Measurements from ENCODE around the gene AUNIP. TPM values are rescaled to one million over a fixed set of nuclear protein-coding genes. Genes with fewer than 3 reads are reported as not detected.

The AUNIP gene
- total and polyA plus RNA-seq, 2 experiments from 2014 or later = 2.2 to 2.3 TPM

GRCh38 chr1:25885602-25886001, 26.3 kb upstream of the AUNIP start:
- 71 to 72% methylated on average over 1 of the region's 1 CpG for WGBS, 2 experiments (ENCODE audit: low coverage in 1 of 2, low lambda C conversion rate in 2 of 2, missing lambda C conversion rate in 2 of 2)
- Histone ChIP-seq H3K4me2 (ENCODE audit: unreplicated experiment) (no peak overlapping the region), H3F3A (ENCODE audit: insufficient read depth) (no peaks in the 10 kb centered on the region), H4K20me1 (ENCODE audit: insufficient read depth) (no peaks in the 10 kb centered on the region), H3K9me3 (ENCODE audit: low read depth) (no peaks in the 10 kb centered on the region), H2AFZ (no peak overlapping the region), H3K9me2 (ENCODE audit: insufficient read depth) (no peaks in the 10 kb centered on the region), H3K4me3 (no peak overlapping the region), H3K27ac (no peak overlapping the region), H3K9ac (no peak overlapping the region), H3K27me3 (replicated peaks; ENCODE audit: insufficient read depth) (no peaks in the 10 kb centered on the region), H3K79me2 (ENCODE audit: insufficient read depth) (0 out of 2 replicates have a peak, but pooled peaks cover under 1% of the 10 kb centered on the region), H3K36me3 (ENCODE audit: low read depth) (no peaks in the 10 kb centered on the region), H3K4me1 (ENCODE audit: insufficient read depth) (peaks cover 3% of the 10 kb centered on the region)
- no peak for TF ChIP-seq EZH2 (IDR thresholded peaks at IDR 0.05; ENCODE audit: insufficient read depth, poor library complexity, severe bottlenecking)
- in situ Hi-C loops (cut with MboI) = no loop called here
- DNase-seq = no peak

GRCh38 chr1:25881266-25881665, 22.0 kb upstream of the AUNIP start:
- TF ChIP-seq EZH2phosphoT487 (IDR thresholded peaks at IDR 0.05; ENCODE audit: insufficient read depth, low read depth) = no peak
- TF ChIP-seq EZH2 (IDR thresholded peaks at IDR 0.05; ENCODE audit: insufficient read depth, poor library complexity, severe bottlenecking) = no peak
- no peak for DNase-seq
- in situ Hi-C loops (cut with MboI) = no loop called here
- Histone ChIP-seq H3K36me3 (ENCODE audit: low read depth) (no peaks in the 10 kb centered on the region), H3K9ac (no peak overlapping the region), H3K79me2 (ENCODE audit: insufficient read depth) (no peaks in the 10 kb centered on the region), H3K9me3 (ENCODE audit: low read depth) (no peaks in the 10 kb centered on the region), H3K27me3 (replicated peaks; ENCODE audit: insufficient read depth) (no peaks in the 10 kb centered on the region), H3F3A (ENCODE audit: insufficient read depth) (peaks cover 9% of the 10 kb centered on the region), H3K4me2 (ENCODE audit: unreplicated experiment) (no peak overlapping the region), H3K9me2 (ENCODE audit: insufficient read depth) (no peaks in the 10 kb centered on the region), H3K4me3 (no peak overlapping the region), H3K4me1 (ENCODE audit: insufficient read depth) (no peaks in the 10 kb centered on the region), H2AFZ (no peak overlapping the region), H3K27ac (no peak overlapping the region), H4K20me1 (ENCODE audit: insufficient read depth) (no peaks in the 10 kb centered on the region)
- 88 to 91% methylated on average over 11 of the region's 11 CpGs for WGBS, 2 experiments (ENCODE audit: low coverage in 1 of 2, low lambda C conversion rate in 2 of 2, missing lambda C conversion rate in 2 of 2)

- in situ Hi-C loops (cut with MboI) = no loop called here
- Histone ChIP-seq H3K4me1 (ENCODE audit: insufficient read depth) (no peaks in the 10 kb centered on the region), H3K27me3 (replicated peaks; ENCODE audit: insufficient read depth) (no peaks in the 10 kb centered on the region), H3F3A (ENCODE audit: insufficient read depth) (peaks cover 9% of the 10 kb centered on the region), H3K4me3 (no peak overlapping the region), H3K9me3 (ENCODE audit: low read depth) (no peaks in the 10 kb centered on the region), H2AFZ (no peak overlapping the region), H4K20me1 (ENCODE audit: insufficient read depth) (no peaks in the 10 kb centered on the region), H3K9me2 (ENCODE audit: insufficient read depth) (no peaks in the 10 kb centered on the region), H3K4me2 (ENCODE audit: unreplicated experiment) (no peak overlapping the region), H3K36me3 (ENCODE audit: low read depth) (no peaks in the 10 kb centered on the region), H3K79me2 (ENCODE audit: insufficient read depth) (no peaks in the 10 kb centered on the region), H3K27ac (no peak overlapping the region), H3K9ac (no peak overlapping the region)
- TF ChIP-seq EZH2 (IDR thresholded peaks at IDR 0.05; ENCODE audit: insufficient read depth, poor library complexity, severe bottlenecking) (no peak), EZH2phosphoT487 (IDR thresholded peaks at IDR 0.05; ENCODE audit: insufficient read depth, low read depth) (no peak)
- 80 to 86% methylated on average over 5 of the region's 5 CpGs for WGBS, 2 experiments (ENCODE audit: low coverage in 1 of 2, low lambda C conversion rate in 2 of 2, missing lambda C conversion rate in 2 of 2)
- DNase-seq = no peak
Measured at GRCh38 chr1:25880518-25880917, 21.3 kb upstream of the AUNIP start.

GRCh38 chr1:25879675-25880074, 20.4 kb upstream of the AUNIP start:
- Histone ChIP-seq H3F3A (ENCODE audit: insufficient read depth) (peaks cover 9% of the 10 kb centered on the region), H3K9me3 (ENCODE audit: low read depth) (no peaks in the 10 kb centered on the region), H3K27me3 (replicated peaks; ENCODE audit: insufficient read depth) (no peaks in the 10 kb centered on the region), H2AFZ (no peak overlapping the region), H3K79me2 (ENCODE audit: insufficient read depth) (peaks cover 2% of the 10 kb centered on the region), H3K4me1 (ENCODE audit: insufficient read depth) (no peaks in the 10 kb centered on the region), H4K20me1 (ENCODE audit: insufficient read depth) (no peaks in the 10 kb centered on the region), H3K27ac (no peak overlapping the region), H3K9ac (no peak overlapping the region), H3K4me2 (ENCODE audit: unreplicated experiment) (no peak overlapping the region), H3K9me2 (ENCODE audit: insufficient read depth) (no peaks in the 10 kb centered on the region), H3K4me3 (no peak overlapping the region), H3K36me3 (ENCODE audit: low read depth) (no peaks in the 10 kb centered on the region)
- DNase-seq = no peak
- in situ Hi-C loops (cut with MboI) = no loop called here
- no peak for TF ChIP-seq EZH2phosphoT487 (IDR thresholded peaks at IDR 0.05; ENCODE audit: insufficient read depth, low read depth)
- TF ChIP-seq EZH2 (IDR thresholded peaks at IDR 0.05; ENCODE audit: insufficient read depth, poor library complexity, severe bottlenecking) = no peak
- WGBS, 2 experiments (ENCODE audit: low coverage in 1 of 2, low lambda C conversion rate in 2 of 2, missing lambda C conversion rate in 2 of 2) = 69 to 71% methylated on average over 2 of the region's 2 CpGs

GRCh38 chr1:25878690-25879089, 19.4 kb upstream of the AUNIP start:
- DNase-seq = no peak
- Histone ChIP-seq H3K9me2 (ENCODE audit: insufficient read depth) (no peaks in the 10 kb centered on the region), H3K79me2 (ENCODE audit: insufficient read depth) (peaks cover 12% of the 10 kb centered on the region), H3K4me1 (ENCODE audit: insufficient read depth) (peaks cover 4% of the 10 kb centered on the region; the same call in 1 of the 2 replicates), H3K9ac (no peak overlapping the region), H3F3A (ENCODE audit: insufficient read depth) (peaks cover 9% of the 10 kb centered on the region), H3K27ac (no peak overlapping the region), H3K27me3 (replicated peaks; ENCODE audit: insufficient read depth) (no peaks in the 10 kb centered on the region), H3K9me3 (ENCODE audit: low read depth) (no peaks in the 10 kb centered on the region), H3K36me3 (ENCODE audit: low read depth) (no peaks in the 10 kb centered on the region), H3K4me2 (ENCODE audit: unreplicated experiment) (no peak overlapping the region), H2AFZ (no peak overlapping the region), H4K20me1 (ENCODE audit: insufficient read depth) (no peaks in the 10 kb centered on the region), H3K4me3 (no peak overlapping the region)
- no peak for TF ChIP-seq EZH2phosphoT487 (IDR thresholded peaks at IDR 0.05; ENCODE audit: insufficient read depth, low read depth)
- no peak for TF ChIP-seq EZH2 (IDR thresholded peaks at IDR 0.05; ENCODE audit: insufficient read depth, poor library complexity, severe bottlenecking)
- WGBS, 2 experiments (ENCODE audit: low coverage in 1 of 2, low lambda C conversion rate in 2 of 2, missing lambda C conversion rate in 2 of 2) = 88 to 91% methylated on average over 5 of the region's 5 CpGs
- in situ Hi-C loops (cut with MboI) = no loop called here

Measured in GM23248 (cell line).